Measurements from ENCODE around the gene ATP10D.

- TF ChIP-seq CTCF (IDR thresholded peaks at IDR 0.05) = no peak
- TF ChIP-seq POLR2A (IDR thresholded peaks at IDR 0.05) = no peak
- TF ChIP-seq POLR2AphosphoS5 (IDR thresholded peaks at IDR 0.05; ENCODE audit: insufficient read depth in 1 of 2, low read depth in 1 of 2) = no peak
These were observed 18.9 kb upstream of the ATP10D start for GRCh38 chr4:47466056-47466785.
